ENCODE data around the gene LRFN2. TPM values are rescaled to one million over a fixed set of nuclear protein-coding genes. Genes with fewer than 3 reads are reported as not detected.

LRFN2 gene
- total and polyA plus RNA-seq, 2 donors (not counting 1 experiment from before 2014, with no cell fraction given), result not detected

DNA sequence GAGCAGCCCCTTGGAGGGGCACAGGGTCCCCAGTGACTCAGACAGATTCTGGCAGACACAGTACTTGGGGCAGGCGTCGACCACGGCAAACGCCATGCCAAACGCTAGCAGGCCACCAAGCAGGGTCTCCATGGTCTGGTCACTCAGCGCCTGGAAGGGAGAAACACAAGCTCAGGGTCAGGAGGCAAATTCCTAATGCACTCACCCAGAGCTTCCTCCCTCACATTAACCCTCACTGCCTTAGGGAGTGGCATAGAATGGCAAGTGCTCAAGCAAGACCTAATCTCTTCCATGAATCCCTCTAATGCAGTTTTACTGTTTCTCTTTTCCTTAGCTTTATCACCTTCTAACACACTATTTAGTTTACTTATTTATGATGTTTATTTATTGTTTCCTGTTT lies 154.2 kb downstream of the LRFN2 start:
- Histone ChIP-seq H3K4me3 (ENCODE audit: control extremely low read depth in 1 of 5, extremely low read depth in 1 of 5, insufficient read depth in 1 of 5, low read depth in 2 of 5, low read length in 4 of 5) (no peak overlapping the region), H3K4me1 (ENCODE audit: control insufficient read depth in 2 of 2, insufficient read depth in 2 of 2, low read length in 2 of 2) (no peaks in the 10 kb centered on the region), H3K27ac (ENCODE audit: low read length in 2 of 2) (no peak overlapping the region), H3K79me2 (ENCODE audit: control insufficient read depth, insufficient read depth, low read length) (no peaks in the 10 kb centered on the region), H3K36me3 (replicated peaks in 1 of 2; ENCODE audit: control extremely low read depth in 1 of 2, control insufficient read depth in 1 of 2, extremely low read depth in 1 of 2, insufficient read depth in 2 of 2, low read length in 1 of 2) (no peaks in the 10 kb centered on the region), H3K27me3 (replicated peaks in 1 of 4; ENCODE audit: control extremely low read depth in 1 of 4, control insufficient read depth in 3 of 4, insufficient read depth in 4 of 4, low read length in 3 of 4) (no peaks in the 10 kb centered on the region), H3K9ac (ENCODE audit: low read length) (no peak overlapping the region), H3K9me3 (ENCODE audit: control extremely low read depth in 1 of 3, control insufficient read depth in 2 of 3, insufficient read depth in 1 of 3, low read length in 2 of 3) (peaks cover 0 to 4% (median 0%) of the 10 kb centered on the region in 3 donors), H2AFZ (ENCODE audit: insufficient read depth, low read depth, low read length, poor library complexity, severe bottlenecking) (no peak overlapping the region), H4K20me1 (ENCODE audit: control insufficient read depth, insufficient read depth, low read length, poor library complexity, severe bottlenecking) (no peaks in the 10 kb centered on the region), H3K4me2 (replicated peaks; ENCODE audit: low read depth, low read length, poor library complexity, severe bottlenecking) (no peak overlapping the region)
- CTCF ChIA-PET, result no interaction called here
- intact Hi-C loops (cut with micrococcal nuclease), result no loop called here
- no peak for DNase-seq
- TF ChIP-seq, protein P1, sequence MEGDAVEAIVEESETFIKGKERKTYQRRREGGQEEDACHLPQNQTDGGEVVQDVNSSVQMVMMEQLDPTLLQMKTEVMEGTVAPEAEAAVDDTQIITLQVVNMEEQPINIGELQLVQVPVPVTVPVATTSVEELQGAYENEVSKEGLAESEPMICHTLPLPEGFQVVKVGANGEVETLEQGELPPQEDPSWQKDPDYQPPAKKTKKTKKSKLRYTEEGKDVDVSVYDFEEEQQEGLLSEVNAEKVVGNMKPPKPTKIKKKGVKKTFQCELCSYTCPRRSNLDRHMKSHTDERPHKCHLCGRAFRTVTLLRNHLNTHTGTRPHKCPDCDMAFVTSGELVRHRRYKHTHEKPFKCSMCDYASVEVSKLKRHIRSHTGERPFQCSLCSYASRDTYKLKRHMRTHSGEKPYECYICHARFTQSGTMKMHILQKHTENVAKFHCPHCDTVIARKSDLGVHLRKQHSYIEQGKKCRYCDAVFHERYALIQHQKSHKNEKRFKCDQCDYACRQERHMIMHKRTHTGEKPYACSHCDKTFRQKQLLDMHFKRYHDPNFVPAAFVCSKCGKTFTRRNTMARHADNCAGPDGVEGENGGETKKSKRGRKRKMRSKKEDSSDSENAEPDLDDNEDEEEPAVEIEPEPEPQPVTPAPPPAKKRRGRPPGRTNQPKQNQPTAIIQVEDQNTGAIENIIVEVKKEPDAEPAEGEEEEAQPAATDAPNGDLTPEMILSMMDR (IDR thresholded peaks at IDR 0.05), result no peak
- TF ChIP-seq EZH2 (IDR thresholded peaks at IDR 0.05; ENCODE audit: borderline replicate concordance, insufficient read depth, low read depth, low read length, poor library complexity, severe bottlenecking), result no peak
- no peaks in the 10 kb centered on the region for H3K4me1 Mint-ChIP-seq
- no peak overlapping the region for H3K4me3 Mint-ChIP-seq
- POLR2A ChIA-PET, result no interaction called here
- H3K27ac Mint-ChIP-seq, result no peak overlapping the region
- WGBS (ENCODE audit: insufficient coverage), result 98% methylated on average over 6 of the region's 6 CpGs
- no peaks in the 10 kb centered on the region for H3K27me3 Mint-ChIP-seq
- no peaks in the 10 kb centered on the region for H3K9me3 Mint-ChIP-seq (ENCODE audit: insufficient read depth)
- ATAC-seq (ENCODE audit: low read depth), result no peak

DNA sequence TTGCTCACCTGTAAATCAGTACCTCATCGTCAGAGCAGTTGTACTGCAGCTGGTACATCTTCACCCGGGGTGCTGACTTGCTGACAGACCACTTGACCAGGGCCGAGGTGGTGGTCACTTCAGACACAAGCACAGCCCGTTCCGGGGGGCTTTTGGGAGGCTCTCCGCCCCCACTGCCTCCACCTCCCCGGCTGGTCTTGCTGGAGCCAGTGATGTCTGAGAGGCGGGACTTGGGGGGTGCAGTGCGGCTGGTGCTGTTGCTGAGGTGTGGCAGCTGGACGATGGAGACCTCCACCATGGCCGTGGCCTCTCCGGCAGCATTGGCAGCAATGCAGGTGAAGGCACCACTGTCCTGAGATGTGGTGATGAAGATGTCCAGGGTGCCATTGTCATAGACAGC lies 155.5 kb downstream of the LRFN2 start:
- no peak overlapping the region for H3K9ac ChIP-seq (ENCODE audit: low read length)
- DNase-seq, result no peak
- Mint-ChIP-seq H3K27me3 (no peaks in the 10 kb centered on the region), H3K4me1 (no peaks in the 10 kb centered on the region), H3K4me3 (no peak overlapping the region), H3K9me3 (ENCODE audit: insufficient read depth) (no peaks in the 10 kb centered on the region), H3K27ac (no peak overlapping the region)
- H3K9me3 ChIP-seq (ENCODE audit: control extremely low read depth in 1 of 3, control insufficient read depth in 2 of 3, insufficient read depth in 1 of 3, low read length in 2 of 3), result peaks cover 0 to 4% (median 0%) of the 10 kb centered on the region in 3 donors
- no peaks in the 10 kb centered on the region for H3K27me3 ChIP-seq (replicated peaks in 1 of 4; ENCODE audit: control extremely low read depth in 1 of 4, control insufficient read depth in 3 of 4, insufficient read depth in 4 of 4, low read length in 3 of 4)
- TF ChIP-seq, protein P1 (IDR thresholded peaks at IDR 0.05), result no peak
- no peak for TF ChIP-seq EZH2 (IDR thresholded peaks at IDR 0.05; ENCODE audit: borderline replicate concordance, insufficient read depth, low read depth, low read length, poor library complexity, severe bottlenecking)
- ChIA-PET CTCF (no interaction called here), POLR2A (no interaction called here)
- no peak overlapping the region for H3K4me3 ChIP-seq (ENCODE audit: control extremely low read depth in 1 of 5, extremely low read depth in 1 of 5, insufficient read depth in 1 of 5, low read depth in 2 of 5, low read length in 4 of 5)
- ATAC-seq (ENCODE audit: low read depth), result no peak
- no peaks in the 10 kb centered on the region for H3K79me2 ChIP-seq (ENCODE audit: control insufficient read depth, insufficient read depth, low read length)
- no peak overlapping the region for H2AFZ ChIP-seq (ENCODE audit: insufficient read depth, low read depth, low read length, poor library complexity, severe bottlenecking)
- H3K36me3 ChIP-seq (replicated peaks in 1 of 2; ENCODE audit: control extremely low read depth in 1 of 2, control insufficient read depth in 1 of 2, extremely low read depth in 1 of 2, insufficient read depth in 2 of 2, low read length in 1 of 2), result no peaks in the 10 kb centered on the region
- WGBS (ENCODE audit: insufficient coverage), result 94% methylated on average over 12 of the region's 12 CpGs
- H3K4me1 ChIP-seq (ENCODE audit: control insufficient read depth in 2 of 2, insufficient read depth in 2 of 2, low read length in 2 of 2), result no peaks in the 10 kb centered on the region
- intact Hi-C loops (cut with micrococcal nuclease), result no loop called here
- no peak overlapping the region for H3K4me2 ChIP-seq (replicated peaks; ENCODE audit: low read depth, low read length, poor library complexity, severe bottlenecking)
- no peak overlapping the region for H3K27ac ChIP-seq (ENCODE audit: low read length in 2 of 2)
- H4K20me1 ChIP-seq (ENCODE audit: control insufficient read depth, insufficient read depth, low read length, poor library complexity, severe bottlenecking), result no peaks in the 10 kb centered on the region
